Measurements from ENCODE around the gene SPEN. TPM values are rescaled to one million over a fixed set of nuclear protein-coding genes. Genes with fewer than 3 reads are reported as not detected.

SPEN gene
- total RNA-seq, 2 donors from 2014 or later = 27.8 to 38.9 TPM

GRCh38 chr1:15965228-15965767 is 117.8 kb downstream of the SPEN start:
- H3K4me1 ChIP-seq = peaks cover 17% of the 10 kb centered on the region
- peak overlapping the region in 2 of 4 donors; percentile 57 to 69 for H3K27ac ChIP-seq
- DNase-seq (no peak), ATAC-seq (no peak)
- no peak overlapping the region for H3K4me3 ChIP-seq
- no peaks in the 10 kb centered on the region for H3K9me3 ChIP-seq
- TF ChIP-seq POLR2A (IDR thresholded peaks at IDR 0.05) = no peak
- no peak for TF ChIP-seq CTCF (IDR thresholded peaks at IDR 0.05)
- WGBS, 2 donors = 47 to 50% methylated on average over 7 of the region's 7 CpGs
- no peaks in the 10 kb centered on the region for H3K36me3 ChIP-seq (replicated peaks in 1 of 2; ENCODE audit: insufficient read depth in 1 of 2, low read depth in 2 of 2)
- no peaks in the 10 kb centered on the region for H3K27me3 ChIP-seq
- intact Hi-C loops (cut with DNase I) = no loop called here

GRCh38 chr1:15966081-15966955 is 118.8 kb downstream of the SPEN start:
- Histone ChIP-seq H3K4me3 (no peak overlapping the region), H3K36me3 (replicated peaks in 1 of 2; ENCODE audit: insufficient read depth in 1 of 2, low read depth in 2 of 2) (no peaks in the 10 kb centered on the region), H3K9me3 (no peaks in the 10 kb centered on the region), H3K27ac (peak overlapping the region in 3 of 4 donors; percentile 51 to 69 (median 57)), H3K27me3 (no peaks in the 10 kb centered on the region), H3K4me1 (peaks cover 17% of the 10 kb centered on the region)
- DNase-seq (peak in 3 of 4 donors; percentile 32 to 59 (median 37)), ATAC-seq (peak; percentile 57)
- WGBS, 2 donors = 52 to 66% methylated on average over 18 of the region's 18 CpGs
- TF ChIP-seq CTCF (IDR thresholded peaks at IDR 0.05) (no peak), POLR2A (IDR thresholded peaks at IDR 0.05) (no peak)
- intact Hi-C loops (cut with DNase I) = no loop called here

- Histone ChIP-seq H3K4me3 (no peak overlapping the region), H3K9me3 (no peaks in the 10 kb centered on the region), H3K4me1 (peaks cover 17% of the 10 kb centered on the region), H3K27me3 (no peaks in the 10 kb centered on the region), H3K27ac (peak overlapping the region in 2 of 4 donors; percentile 51 to 57), H3K36me3 (replicated peaks in 1 of 2; ENCODE audit: insufficient read depth in 1 of 2, low read depth in 2 of 2) (peaks cover 0 to under 1% of the 10 kb centered on the region in 2 donors)
- TF ChIP-seq POLR2A (IDR thresholded peaks at IDR 0.05) = no peak
- intact Hi-C loops (cut with DNase I) = no loop called here
- WGBS, 2 donors = 97% methylated on average over 6 of the region's 6 CpGs
- no peak for DNase-seq
- ATAC-seq = no peak
These were observed 119.4 kb downstream of the SPEN start for GRCh38 chr1:15966956-15967344.

GRCh38 chr1:15968172-15968571 is 120.7 kb downstream of the SPEN start:
- no peak for DNase-seq
- H3K4me1 ChIP-seq = peaks cover 17% of the 10 kb centered on the region
- no peak overlapping the region for H3K4me3 ChIP-seq
- ATAC-seq = no peak
- WGBS, 2 donors = 77 to 79% methylated on average over 5 of the region's 5 CpGs
- intact Hi-C loops (cut with DNase I) = no loop called here
- H3K36me3 ChIP-seq (replicated peaks in 1 of 2; ENCODE audit: insufficient read depth in 1 of 2, low read depth in 2 of 2) = peaks cover 0 to 7% of the 10 kb centered on the region in 2 donors
- TF ChIP-seq POLR2A (IDR thresholded peaks at IDR 0.05) = no peak
- no peak for TF ChIP-seq CTCF (IDR thresholded peaks at IDR 0.05)
- H3K9me3 ChIP-seq = no peaks in the 10 kb centered on the region
- H3K27me3 ChIP-seq = no peaks in the 10 kb centered on the region
- H3K27ac ChIP-seq = no peak overlapping the region

- no peaks in the 10 kb centered on the region for H3K9me3 ChIP-seq
- TF ChIP-seq CTCF (IDR thresholded peaks at IDR 0.05) = no peak
- no peak for TF ChIP-seq POLR2A (IDR thresholded peaks at IDR 0.05)
- H3K36me3 ChIP-seq (replicated peaks in 1 of 2; ENCODE audit: insufficient read depth in 1 of 2, low read depth in 2 of 2) = peaks cover 0 to 7% of the 10 kb centered on the region in 2 donors
- ATAC-seq (no peak), DNase-seq (no peak)
- 93 to 97% methylated on average over 11 to 13 of the region's 13 CpGs for WGBS, 2 donors
- no peak overlapping the region for H3K27ac ChIP-seq
- no peaks in the 10 kb centered on the region for H3K27me3 ChIP-seq
- intact Hi-C loops (cut with DNase I) = no loop called here
- H3K4me1 ChIP-seq = peaks cover 30% of the 10 kb centered on the region
- no peak overlapping the region for H3K4me3 ChIP-seq
These were observed 121.9 kb downstream of the SPEN start for GRCh38 chr1:15969321-15969880.
